Smooth muscle cell of the brain vasculature (primary cell): ENCODE results near the gene SART1.

Experiments used
- DNase-seq: peaks from one replicate; pipeline ENCODE4 v3.0.0-alpha.2; 2012; ENCODE audit warnings: low read depth, low spot score

The SART1 gene

GRCh38 chr11:65964906-65965305 lies 3.4 kb downstream of the SART1 start:
- no peak for DNase-seq

DNA sequence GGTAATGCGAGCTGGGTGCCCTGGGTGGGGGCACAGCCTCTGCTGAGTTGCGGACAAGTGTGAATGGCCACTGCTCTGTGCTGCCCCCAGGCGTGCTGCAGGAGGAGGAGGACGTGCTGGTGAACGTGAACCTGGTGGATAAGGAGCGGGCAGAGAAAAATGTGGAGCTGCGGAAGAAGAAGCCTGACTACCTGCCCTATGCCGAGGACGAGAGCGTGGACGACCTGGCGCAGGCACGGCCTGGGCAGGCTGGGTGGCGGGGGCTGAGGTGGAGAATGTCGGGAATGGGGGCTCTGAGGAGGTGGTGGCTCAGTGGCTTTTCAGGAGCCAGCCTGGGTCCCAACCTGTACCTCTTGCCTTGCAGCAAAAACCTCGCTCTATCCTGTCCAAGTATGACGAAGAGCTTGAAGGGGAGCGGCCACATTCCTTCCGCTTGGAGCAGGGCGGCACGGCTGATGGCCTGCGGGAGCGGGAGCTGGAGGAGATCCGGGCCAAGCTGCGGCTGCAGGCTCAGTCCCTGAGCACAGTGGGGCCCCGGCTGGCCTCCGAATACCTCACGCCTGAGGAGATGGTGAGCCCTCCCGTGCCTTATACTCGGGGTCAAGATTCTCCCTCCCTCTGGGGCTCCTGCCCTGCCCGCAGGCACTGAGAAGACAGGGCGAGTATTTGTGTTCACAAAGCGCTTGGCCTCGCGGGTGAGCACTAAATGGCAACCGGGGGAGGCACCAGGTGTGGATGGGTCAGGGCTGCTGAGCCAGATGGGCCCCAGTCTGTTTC lies 4.6 kb downstream of the SART1 start:
- DNase-seq: no peak

DNA sequence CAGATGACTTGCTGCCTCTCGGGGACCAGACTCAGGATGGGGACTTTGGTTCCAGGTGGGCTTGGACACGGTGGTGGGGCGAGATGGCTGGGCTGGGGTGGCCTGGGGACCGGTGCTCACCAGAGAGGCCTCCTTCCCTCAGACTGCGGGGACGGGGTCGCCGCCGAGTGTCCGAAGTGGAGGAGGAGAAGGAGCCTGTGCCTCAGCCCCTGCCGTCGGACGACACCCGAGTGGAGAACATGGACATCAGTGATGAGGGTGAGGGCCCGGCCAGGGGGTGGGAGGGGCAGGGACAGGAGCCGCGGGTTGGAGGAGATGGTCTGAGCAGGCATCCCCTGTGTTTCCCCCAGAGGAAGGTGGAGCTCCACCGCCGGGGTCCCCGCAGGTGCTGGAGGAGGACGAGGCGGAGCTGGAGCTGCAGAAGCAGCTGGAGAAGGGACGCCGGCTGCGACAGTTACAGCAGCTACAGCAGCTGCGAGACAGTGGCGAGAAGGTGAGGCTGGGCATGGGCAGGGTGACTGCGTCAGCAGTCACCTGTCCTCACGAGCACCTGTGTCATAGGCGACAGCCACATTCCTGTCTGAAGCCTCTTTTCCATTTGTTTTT lies 5.9 kb downstream of the SART1 start:
- DNase-seq: no peak

- no peak for DNase-seq
These were observed 7.3 kb downstream of the SART1 start for GRCh38 chr11:65968600-65969482.

GRCh38 chr11:65972116-65972515 lies 10.6 kb downstream of the SART1 start:
- DNase-seq: no peak

- DNase-seq: no peak
These were observed 12.0 kb downstream of the SART1 start for GRCh38 chr11:65973439-65974110.

DNA sequence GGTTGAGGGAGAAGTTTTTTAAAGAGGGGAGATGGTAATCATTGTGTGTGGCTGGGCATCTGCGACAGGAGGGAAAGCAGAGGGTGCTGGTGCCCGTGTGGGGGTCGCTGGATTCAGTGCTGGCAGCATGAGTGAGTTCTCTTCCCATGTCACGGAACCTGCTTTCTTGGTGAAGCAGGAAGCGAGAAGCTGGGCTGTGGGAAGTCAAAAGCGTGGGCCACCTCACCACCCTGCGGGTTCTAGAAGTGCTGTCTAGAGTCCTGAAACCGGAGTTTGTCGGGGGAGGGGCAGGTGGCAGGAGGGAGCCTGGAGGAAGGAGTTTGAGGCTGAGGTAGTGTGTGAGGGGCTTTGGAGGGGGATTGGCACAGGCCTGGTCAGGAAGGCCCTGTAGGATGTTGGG lies 14.2 kb downstream of the SART1 start:
- no peak for DNase-seq

DNA sequence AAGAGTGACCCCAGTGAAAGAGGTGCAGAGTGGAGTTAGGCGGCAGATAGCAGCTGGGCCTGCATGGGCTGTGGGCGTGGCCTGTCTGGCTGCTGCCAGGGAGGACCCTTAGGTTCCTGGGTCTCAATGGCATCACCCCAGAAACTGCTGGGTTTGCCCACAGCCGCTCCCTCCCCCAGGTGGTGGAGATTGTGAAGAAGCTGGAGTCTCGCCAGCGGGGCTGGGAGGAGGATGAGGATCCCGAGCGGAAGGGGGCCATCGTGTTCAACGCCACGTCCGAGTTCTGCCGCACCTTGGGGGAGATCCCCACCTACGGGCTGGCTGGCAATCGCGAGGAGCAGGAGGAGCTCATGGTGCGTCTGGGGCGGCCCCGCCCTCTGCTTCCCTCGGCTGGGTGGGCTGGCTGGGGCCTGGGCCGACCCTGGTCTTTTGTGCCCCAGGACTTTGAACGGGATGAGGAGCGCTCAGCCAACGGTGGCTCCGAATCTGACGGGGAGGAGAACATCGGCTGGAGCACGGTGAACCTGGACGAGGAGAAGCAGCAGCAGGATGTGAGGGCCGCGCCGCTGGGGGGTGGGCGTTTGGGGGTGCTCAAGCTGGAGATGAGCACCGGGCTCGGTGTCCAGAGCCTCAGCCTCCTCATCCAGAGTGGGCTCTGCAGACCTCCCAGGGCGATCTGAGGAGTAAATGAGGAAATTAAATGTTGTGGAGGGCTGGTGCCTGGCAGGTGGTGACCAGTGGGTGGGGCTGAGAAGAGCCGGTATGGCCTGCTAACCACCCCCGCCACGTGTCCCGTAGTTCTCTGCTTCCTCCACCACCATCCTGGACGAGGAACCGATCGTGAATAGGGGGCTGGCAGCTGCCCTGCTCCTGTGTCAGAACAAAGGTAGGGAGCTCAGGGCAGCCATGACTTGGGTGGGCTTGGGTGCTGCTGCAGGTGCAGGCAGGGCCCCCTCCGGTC lies 15.0 kb downstream of the SART1 start:
- DNase-seq: no peak

DNA sequence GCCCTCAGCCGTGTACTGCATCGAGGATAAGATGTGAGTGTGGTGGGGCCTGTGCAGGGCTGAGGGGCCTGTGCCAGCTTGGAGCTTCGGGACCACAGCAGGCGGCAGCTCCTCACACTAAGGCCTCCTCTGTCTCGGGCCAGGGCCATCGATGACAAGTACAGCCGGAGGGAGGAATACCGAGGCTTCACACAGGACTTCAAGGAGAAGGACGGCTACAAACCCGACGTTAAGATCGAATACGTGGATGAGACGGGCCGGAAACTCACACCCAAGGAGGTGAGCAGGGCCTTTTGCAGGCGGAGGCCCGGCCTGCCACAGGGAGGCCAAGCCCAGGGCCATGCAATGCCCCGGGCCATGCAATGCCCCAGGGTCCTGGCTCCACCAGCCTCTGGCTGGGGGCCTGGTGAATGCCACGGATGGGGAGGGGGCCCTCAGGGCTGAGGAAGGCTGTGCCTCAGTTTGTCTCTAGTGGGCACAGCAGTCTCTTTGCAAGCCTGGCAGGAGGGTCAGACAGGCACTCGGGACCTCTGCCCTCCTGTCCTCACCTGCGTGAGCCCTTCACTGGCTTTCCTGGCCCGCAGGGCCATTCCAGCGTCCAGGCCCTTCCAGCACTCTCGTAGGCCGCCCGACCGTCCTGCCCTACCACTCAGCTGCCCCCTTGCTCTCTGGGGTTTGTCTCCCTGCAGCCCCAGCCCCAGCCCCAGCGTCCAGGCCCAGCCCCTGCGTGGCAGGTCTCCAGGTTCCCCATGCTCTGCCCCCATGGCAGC lies 16.3 kb downstream of the SART1 start:
- DNase-seq: no peak

DNA sequence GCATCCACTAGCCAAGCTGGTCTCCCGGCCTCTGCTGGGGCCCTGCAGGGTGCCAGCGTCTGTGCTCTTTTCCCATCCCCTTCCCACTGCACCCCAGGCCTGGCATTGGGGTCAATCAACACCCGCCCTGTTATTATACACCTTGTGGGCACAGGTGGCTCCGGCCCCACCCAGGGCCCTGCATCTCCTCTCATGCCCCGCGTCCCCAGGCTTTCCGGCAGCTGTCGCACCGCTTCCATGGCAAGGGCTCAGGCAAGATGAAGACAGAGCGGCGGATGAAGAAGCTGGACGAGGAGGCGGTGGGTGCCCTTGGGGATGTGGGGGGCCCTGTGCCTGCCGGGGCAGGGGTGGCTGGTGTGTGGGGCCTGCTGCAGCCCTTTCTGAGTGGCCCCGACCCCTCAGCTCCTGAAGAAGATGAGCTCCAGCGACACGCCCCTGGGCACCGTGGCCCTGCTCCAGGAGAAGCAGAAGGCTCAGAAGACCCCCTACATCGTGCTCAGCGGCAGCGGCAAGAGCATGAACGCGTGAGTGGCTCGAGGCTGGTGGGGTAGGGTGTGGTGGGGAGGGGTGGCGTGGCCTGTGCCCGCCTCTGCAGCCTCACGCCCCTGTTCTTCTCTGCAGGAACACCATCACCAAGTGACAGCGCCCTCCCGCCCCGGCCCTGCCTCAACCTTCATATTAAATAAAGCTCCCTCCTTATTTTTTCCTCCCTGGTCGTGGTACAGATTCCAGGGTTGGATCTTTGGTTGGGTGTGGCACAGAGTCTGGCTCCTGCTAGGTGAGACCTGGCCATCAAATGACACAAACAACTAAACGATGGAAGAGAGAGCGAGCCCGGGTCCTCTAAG lies 17.1 kb downstream of the SART1 start:
- DNase-seq: no peak

GRCh38 chr11:65979261-65979759 lies 17.8 kb downstream of the SART1 start:
- DNase-seq: no peak

DNA sequence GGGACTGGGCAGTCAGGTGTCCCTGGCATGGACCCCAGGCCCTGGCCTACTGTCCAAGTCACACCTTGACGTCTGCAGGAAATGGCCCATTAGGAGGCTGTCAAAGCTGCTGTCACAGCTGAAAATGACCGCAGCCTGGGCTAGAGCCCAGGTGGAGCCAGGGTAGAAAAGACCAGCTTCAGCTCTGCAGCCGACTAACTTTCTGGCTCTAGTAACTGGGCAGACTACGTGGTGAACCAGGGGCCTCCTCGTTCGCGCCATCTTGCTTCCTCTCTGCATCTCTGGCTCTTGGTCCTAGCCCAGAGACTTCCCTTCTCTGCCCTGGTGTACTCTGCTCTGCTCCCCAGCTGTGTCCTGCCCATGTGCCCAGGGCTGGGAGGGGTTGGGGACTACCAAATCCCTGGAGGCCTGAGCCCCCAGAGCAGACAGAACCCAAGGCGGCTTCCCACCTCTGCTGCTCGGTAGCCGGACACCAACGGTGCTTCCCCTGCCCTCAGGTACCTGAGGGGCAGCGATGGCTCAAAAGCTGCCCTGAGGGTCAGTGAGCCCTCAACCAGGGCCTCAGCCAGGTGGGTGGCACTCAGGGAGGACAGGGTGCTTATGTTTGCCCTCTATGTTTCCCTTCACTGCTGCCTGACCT lies 19.7 kb downstream of the SART1 start:
- DNase-seq: no peak

- no peak for DNase-seq
These were observed 20.7 kb downstream of the SART1 start for GRCh38 chr11:65981972-65982823.

DNA sequence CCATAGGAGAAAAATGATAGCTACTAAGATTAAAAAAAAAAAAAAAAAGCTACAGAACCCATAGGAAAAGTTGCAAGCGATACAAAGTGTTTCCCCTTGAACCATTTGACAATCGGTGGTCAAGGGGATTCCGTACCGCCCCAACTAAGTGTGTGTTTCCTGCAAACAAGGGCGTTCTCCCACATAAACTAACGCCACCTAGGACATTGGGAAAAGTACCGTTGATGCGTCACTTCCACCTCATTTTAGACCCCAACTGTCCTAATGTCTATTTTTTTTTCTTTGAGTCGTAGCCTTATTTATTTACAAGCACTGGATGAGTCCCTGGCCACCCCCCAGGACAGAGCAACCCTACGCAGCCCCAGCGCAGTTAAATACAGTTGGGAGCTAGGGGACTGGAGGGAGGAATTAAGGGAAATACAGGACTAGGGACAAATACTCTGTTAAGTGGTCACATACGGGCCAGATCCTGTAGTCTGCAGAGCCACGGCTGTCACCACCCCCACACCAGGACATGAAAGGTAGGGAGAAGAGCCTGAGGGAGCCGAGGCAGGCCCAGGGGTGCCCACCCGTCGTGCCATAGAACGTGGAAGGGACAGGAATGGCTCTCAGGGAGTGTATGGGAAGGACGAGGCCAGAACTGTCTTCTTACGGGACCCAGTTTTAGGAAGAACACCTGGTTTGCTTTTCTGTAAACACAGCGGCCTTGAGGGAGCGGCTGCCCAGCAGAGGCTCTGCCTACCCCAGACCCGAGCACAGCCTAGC lies 21.5 kb downstream of the SART1 start:
- no peak for DNase-seq

DNA sequence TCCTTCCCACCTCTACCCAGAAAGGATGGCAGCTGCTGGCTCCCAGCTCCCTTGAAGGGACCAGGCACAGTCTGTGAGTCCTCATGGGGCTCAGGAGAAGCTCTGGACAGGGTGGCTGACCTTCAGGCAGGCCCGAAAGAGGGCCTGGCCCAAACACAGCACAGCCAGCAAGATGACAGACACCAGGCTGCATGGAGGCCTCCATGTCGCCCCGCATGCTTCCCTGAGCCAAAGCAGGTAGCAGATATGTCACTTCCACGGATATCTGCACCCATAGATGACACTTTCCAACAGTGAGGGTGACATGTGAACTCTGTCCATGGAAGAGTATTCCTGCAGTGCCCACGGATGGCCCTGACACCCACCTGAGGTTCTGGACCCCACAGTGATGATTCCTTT lies 22.1 kb downstream of the SART1 start:
- no peak for DNase-seq

DNA sequence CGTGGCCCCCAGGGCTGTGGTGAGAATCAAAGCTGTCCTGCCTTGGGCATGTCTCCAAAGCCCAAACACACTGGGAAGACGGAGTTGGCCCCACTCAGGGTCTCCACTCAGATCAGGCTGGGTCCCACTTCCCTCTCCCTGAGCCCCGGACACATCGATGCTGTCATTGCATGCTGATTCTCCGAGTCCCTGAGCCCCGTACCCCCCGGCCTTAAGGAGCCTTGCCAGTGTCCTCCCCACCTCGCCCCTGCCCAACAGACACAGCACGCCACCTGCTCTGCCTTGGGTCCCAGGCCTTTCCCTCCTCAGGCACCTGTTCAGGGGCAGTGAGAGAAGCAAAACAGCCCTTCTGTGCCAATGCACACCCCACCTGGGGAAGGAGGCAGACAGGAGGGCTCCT lies 25.8 kb downstream of the SART1 start:
- no peak for DNase-seq
